ENCODE results near the gene ACTA2.
A peak's percentile ranks its signal among the peaks of the same experiment; 100 is the strongest.

Gene ACTA2

GRCh38 chr10:88974446-88975376 is 22.1 kb upstream of the ACTA2 start:
- Mint-ChIP-seq H3K27me3 (ENCODE audit: low read depth) (no peaks in the 10 kb centered on the region), H3K9me3 (no peaks in the 10 kb centered on the region), H3K4me1 (peaks cover 22% of the 10 kb centered on the region), H3K4me3 (peak overlapping the region in 2 of 3 experiments; percentile 78), H3K36me3 (ENCODE audit: low read depth) (no peaks in the 10 kb centered on the region), H3K27ac (peak overlapping the region in 2 of 3 experiments; percentile 86 to 96)
- no peak for TF ChIP-seq CTCF (IDR thresholded peaks at IDR 0.05; ENCODE audit: unreplicated experiment in 3 of 3)

- Mint-ChIP-seq H3K36me3 (ENCODE audit: low read depth) (no peaks in the 10 kb centered on the region), H3K4me1 (peaks cover 19% of the 10 kb centered on the region), H3K9me3 (no peaks in the 10 kb centered on the region), H3K4me3 (no peak overlapping the region), H3K27ac (no peak overlapping the region), H3K27me3 (ENCODE audit: low read depth) (no peaks in the 10 kb centered on the region)
- TF ChIP-seq CTCF (IDR thresholded peaks at IDR 0.05; ENCODE audit: unreplicated experiment in 3 of 3), result no peak
Observed at GRCh38 chr10:88974012-88974411, 21.4 kb upstream of the ACTA2 start.

GRCh38 chr10:88971221-88972061 is 18.9 kb upstream of the ACTA2 start:
- Mint-ChIP-seq H3K36me3 (ENCODE audit: low read depth) (no peaks in the 10 kb centered on the region), H3K4me3 (no peak overlapping the region), H3K9me3 (no peaks in the 10 kb centered on the region), H3K27me3 (ENCODE audit: low read depth) (no peaks in the 10 kb centered on the region), H3K27ac (peak overlapping the region in 1 of 3 experiments; percentile 33), H3K4me1 (peaks cover 30% of the 10 kb centered on the region)
- TF ChIP-seq CTCF (IDR thresholded peaks at IDR 0.05; ENCODE audit: unreplicated experiment in 3 of 3), result no peak

GRCh38 chr10:88968391-88968790 is 15.8 kb upstream of the ACTA2 start:
- no peak overlapping the region for H3K4me3 Mint-ChIP-seq
- H3K27me3 Mint-ChIP-seq (ENCODE audit: low read depth), result no peaks in the 10 kb centered on the region
- peak overlapping the region in 2 of 3 experiments; percentile 30 to 33 for H3K27ac Mint-ChIP-seq
- TF ChIP-seq CTCF (IDR thresholded peaks at IDR 0.05; ENCODE audit: unreplicated experiment in 3 of 3), result no peak
- no peaks in the 10 kb centered on the region for H3K36me3 Mint-ChIP-seq (ENCODE audit: low read depth)
- no peaks in the 10 kb centered on the region for H3K9me3 Mint-ChIP-seq
- peaks cover 42% of the 10 kb centered on the region for H3K4me1 Mint-ChIP-seq

GRCh38 chr10:88966797-88967196 is 14.2 kb upstream of the ACTA2 start:
- Mint-ChIP-seq H3K4me1 (peaks cover 42% of the 10 kb centered on the region), H3K9me3 (no peaks in the 10 kb centered on the region), H3K36me3 (ENCODE audit: low read depth) (no peaks in the 10 kb centered on the region), H3K27ac (peak overlapping the region in 1 of 3 experiments; percentile 81), H3K4me3 (no peak overlapping the region), H3K27me3 (ENCODE audit: low read depth) (no peaks in the 10 kb centered on the region)
- no peak for TF ChIP-seq CTCF (IDR thresholded peaks at IDR 0.05; ENCODE audit: unreplicated experiment in 3 of 3)
